ENCODE results near the gene GLIPR2. TPM values are rescaled to one million over a fixed set of nuclear protein-coding genes. Genes with fewer than 3 reads are reported as not detected.

GLIPR2 gene
- total RNA-seq, 1 donor from 2014 or later = 1.5 TPM

DNA sequence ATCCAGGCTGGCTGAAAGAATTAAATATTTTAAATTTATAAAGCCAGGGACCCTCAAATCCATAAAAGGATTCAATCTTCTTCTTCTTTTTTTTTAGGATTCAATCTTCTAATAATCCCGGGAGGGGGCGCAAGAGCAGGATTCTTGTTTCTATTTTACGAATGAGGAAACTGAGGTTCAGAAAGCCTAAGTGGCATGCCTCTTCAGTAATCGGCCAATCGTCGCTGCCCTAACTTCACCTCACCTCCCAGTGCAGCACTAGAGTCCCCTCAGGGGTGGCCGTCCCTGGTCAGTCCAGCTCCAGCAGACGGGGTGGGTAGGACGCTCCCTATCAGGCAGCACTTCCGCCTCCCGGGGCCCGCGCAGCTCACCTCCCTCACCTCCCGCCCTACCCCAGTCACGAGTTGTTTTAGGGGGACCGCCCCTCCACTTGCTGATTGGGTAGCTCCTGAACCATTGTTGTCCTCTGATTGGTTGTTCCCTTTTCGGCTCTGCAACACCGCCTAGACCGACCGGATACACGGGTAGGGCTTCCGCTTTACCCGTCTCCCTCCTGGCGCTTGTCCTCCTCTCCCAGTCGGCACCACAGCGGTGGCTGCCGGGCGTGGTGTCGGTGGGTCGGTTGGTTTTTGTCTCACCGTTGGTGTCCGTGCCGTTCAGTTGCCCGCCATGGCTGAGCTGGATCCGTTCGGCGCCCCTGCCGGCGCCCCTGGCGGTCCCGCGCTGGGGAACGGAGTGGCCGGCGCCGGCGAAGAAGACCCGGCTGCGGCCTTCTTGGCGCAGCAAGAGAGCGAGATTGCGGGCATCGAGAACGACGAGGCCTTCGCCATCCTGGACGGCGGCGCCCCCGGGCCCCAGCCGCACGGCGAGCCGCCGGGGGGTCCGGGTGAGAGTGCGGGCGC is 54.1 kb downstream of the GLIPR2 start, which contains the start of gene CLTA:
Gene CLTA, plus strand, starts transcription at position 534 of the 902 bp plus-strand sequence. Its CDS starts 136 bp downstream, at position 670.
- ATAC-seq (peak; percentile 95), DNase-seq (ENCODE audit: low spot score) (peak; percentile 98)

DNA sequence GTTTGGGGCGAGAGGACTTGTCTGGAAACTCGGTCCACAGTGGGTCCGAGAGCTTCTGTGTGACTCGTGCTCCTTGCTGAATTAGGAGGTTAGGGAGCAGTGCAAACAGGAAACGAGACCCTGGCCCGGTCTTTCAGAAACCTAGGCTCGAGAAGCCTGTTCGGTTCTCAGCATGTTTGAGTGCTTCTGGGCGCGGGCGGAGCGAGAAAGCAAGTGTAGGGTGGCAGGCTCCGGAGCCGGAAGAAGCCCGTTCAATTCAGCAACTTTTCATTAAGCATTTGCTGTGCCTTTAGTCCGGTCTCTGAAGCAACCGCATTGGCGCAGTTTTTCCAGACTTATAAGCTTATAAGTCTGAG is 54.7 kb downstream of the GLIPR2 start:
- peak; percentile 29 for ATAC-seq
- DNase-seq (ENCODE audit: low spot score) = no peak

DNA sequence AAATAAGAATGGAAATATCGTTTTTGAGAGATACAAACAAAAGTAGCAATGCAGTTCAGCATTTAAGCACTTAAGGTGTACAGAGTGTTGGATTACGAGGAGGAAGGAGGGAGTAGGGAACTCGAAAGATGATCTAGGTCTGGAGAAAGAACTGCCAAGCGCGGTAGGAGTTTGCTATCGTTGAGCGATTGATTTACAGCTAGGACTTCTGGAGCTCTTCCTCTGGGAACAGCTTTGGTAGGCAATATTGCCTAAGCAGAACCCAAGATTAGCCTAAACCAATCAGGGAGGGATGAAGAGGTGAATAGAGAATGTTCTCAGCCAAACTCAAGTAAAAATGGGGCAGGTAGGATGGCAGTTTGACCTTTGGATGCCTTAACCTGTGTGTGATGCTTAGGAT is 55.2 kb downstream of the GLIPR2 start:
- DNase-seq (ENCODE audit: low spot score) = no peak
- no peak for ATAC-seq

DNA sequence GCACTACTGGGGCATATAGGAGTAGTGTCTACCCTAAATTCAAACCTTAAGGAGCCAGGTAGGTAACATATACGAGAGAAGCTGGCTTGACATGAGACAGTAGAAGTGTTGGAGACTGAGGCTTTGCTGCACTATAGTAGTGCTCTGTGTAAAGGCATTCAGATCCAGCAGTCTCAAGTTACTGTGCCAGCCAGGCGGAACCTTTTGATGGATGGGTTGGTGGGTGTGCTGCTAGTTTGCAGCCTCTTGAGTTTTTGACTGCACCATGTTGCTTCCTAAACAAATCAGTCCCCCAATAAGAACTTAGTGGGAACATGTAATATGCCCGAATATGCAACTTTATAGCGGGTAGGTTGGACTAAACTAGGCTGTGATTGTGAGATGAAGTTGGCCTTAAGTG is 55.7 kb downstream of the GLIPR2 start:
- DNase-seq (ENCODE audit: low spot score) = no peak
- ATAC-seq = no peak

DNA sequence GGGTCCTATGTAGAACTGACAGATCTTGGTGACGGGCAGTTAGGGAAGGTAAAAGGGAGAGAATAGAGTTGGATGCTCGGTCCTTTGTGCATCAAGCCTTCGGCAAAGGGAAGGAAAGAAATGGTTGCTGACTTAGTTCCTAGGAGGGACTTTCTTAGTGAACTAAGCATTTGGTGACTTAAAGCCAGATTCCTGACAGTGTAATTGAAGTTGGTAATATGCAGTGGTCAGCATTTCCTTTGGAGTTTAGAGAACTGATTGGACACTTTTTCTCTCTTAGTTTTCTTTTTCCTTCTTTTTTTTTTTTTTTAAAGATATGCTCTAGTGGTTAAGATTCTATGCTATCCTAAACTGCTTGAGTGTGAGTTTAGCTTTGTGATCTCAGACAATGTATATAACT is 56.5 kb downstream of the GLIPR2 start:
- no peak for ATAC-seq
- no peak for DNase-seq (ENCODE audit: low spot score)

DNA sequence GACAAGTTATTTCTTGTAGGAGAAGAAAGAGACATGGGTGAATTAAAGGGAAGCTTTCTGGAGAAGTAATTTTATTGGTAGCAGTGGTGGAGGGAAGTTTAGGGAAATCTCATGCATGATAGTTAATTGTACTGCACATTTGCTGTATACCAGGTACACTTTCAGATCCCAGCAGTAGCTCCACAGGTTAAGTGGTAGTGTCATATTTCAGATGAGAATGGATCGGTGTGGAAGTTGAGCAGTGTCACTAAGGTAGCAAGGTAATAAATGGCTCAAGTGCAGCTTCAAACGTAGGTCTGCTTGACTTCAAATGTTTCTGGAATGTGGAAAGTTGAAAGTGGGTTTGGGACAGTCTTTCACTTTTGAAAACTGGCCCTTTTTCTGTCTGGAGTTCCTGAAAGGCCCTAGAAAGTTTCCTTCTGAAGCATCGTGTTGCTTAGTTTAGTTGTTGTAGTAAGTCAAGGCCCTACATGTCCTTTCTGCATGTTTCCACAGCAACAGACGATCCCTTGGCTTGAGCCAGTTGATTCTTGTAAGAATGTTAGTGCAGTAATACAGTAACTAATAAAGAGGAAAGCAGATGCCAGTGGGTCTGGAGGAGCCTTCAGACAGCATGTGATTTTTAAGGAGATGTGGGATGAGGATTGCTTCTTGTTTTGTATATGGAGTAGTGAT is 57.9 kb downstream of the GLIPR2 start:
- DNase-seq (ENCODE audit: low spot score) = no peak

DNA sequence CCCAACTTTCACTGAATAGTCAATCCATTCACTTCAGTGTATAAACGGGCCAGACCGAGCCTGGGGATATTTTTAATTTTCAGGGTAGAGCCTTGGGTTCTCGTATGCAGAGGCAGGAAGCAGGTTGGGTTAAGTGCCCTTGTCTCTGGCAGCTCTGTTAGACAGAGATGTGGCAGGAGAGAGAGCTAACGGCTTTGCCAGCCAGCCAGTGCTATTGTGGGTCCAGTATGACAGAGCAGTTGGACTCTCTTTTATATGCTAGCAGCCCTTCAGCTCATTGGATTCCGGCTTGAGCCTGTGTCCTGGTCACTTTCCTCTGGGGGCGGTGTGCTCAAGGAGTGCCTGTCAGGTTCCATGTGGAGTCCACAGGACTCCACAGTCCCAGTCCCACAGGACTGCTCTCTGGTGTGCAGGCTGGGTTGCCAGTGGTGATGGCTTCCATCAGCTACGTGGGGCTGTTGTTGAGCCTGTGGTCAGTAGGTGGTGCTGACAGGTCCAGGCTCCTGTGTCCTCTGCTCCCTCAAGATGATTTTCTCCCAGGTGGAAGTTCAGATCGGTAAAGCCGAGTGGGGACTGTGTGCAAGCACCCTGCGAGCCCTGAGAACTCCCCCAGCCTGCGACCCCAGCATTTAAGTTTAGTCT is 68.5 kb downstream of the GLIPR2 start:
- no peak for DNase-seq (ENCODE audit: low spot score)

More for the DNA sequence above, 57.9 kb downstream of the GLIPR2 start:
- ATAC-seq = no peak

DNA sequence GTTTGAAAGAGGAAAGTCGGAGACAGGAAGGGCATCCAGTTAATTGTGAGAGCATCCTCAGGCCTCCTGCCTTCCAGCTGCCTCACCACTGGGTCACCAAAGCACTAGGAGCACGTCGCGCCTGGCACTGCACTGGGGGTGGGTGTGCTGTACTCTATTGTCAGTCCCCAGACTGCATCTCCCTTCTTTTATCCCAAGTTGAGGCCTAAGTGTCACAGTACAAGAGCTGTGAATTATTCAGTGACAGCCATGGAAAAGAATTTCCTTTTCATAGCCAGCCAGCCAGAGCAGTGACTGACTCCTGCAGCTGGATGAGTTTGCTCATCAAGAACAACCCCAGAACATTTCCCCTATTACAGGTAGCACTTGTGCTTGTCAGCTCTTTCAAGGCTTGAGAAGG is 70.5 kb downstream of the GLIPR2 start:
- DNase-seq (ENCODE audit: low spot score) = no peak
- no peak for ATAC-seq

More for the DNA sequence above, 68.5 kb downstream of the GLIPR2 start:
- ATAC-seq = peak; percentile 90

DNA sequence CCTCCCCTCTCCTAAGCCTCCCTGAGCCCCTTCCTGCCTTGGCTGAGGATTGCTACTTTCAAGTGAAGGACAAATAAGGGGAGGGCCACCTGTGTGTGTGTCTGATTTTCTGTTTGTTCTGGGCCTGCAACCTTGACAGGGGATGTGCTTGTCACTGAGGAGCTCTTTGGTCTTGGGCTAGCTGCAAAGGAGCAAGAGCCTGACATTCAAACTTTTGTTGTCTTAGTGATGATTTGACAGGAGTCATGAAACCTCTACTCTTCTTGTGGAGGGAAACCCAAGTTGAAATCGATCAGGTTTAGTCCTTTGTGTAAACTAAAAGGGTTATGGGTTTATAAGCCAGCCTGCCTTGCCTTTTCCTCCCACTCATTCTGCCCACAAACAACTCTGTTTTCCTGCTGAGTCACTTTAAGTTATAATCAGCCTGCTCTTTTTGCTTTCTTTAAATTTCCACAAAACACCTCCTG is 71.0 kb downstream of the GLIPR2 start:
- ATAC-seq = peak; percentile 34
- no peak for DNase-seq (ENCODE audit: low spot score)

DNA sequence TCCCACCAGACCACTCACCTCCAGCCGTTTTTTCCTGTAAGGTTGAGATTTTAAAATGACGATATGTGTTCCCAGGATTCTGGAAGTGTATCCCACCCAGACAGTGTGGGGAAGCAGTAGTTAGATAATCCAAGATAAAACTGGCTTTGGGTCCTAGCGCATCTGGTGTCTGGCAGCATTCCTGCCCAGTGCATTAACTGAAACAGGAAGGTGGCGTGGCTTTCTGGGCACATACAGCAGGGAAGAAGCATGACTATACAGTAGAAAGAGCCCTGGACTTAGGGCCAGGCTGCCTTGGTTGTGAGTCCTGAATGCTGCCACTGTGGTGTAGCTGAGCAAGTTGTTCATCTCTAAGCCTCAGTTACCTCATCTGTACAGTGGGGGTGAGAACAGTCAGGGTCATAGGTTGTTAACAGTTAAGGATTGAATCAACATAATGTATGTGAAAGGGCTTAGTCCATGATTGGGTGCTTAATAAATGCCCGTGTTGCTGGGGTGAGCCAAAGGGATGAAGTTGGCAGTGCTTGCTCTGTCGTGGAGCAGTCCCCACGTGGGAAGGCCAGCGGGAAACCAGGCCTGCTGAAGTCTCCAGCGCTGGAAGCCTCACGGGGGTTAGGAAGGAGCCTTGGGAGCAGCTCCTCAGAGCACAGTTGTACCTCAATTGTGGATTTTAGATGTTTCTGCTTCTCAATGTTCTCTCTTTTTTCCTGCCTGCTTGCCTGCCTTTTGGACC is 72.2 kb downstream of the GLIPR2 start:
- ATAC-seq (no peak), DNase-seq (ENCODE audit: low spot score) (no peak)

DNA sequence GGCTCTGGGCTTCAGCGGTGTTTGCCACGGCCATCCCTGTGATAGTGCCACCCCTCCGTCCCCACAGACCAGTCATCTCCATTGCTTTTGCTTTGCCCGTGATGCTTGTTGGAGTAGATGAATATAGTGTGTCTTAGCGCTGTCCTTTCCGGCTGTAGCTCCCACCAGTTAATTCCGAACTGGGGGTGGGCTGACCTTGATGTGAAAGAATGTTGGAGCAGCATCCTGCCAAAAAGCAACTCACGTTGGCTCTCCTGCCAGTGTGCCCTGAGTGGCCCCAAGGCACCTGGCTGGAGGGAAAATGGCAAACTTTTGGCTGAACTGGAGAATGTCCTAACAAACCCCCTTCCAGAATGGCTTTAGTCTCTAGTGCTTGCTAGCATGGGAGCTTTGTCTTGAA is 74.2 kb downstream of the GLIPR2 start:
- ATAC-seq = no peak
- DNase-seq (ENCODE audit: low spot score) = no peak

DNA sequence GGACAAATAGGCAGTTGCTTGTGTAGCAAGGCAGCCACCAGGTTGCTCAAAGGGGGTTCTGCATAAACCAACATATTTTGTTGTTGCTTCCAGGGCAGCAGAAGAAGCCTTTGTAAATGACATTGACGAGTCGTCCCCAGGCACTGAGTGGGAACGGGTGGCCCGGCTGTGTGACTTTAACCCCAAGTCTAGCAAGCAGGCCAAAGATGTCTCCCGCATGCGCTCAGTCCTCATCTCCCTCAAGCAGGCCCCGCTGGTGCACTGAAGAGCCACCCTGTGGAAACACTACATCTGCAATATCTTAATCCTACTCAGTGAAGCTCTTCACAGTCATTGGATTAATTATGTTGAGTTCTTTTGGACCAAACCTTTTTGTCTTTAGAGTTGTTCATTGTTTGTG is 75.0 kb downstream of the GLIPR2 start:
- ATAC-seq (peak; percentile 21), DNase-seq (ENCODE audit: low spot score) (no peak)

DNA sequence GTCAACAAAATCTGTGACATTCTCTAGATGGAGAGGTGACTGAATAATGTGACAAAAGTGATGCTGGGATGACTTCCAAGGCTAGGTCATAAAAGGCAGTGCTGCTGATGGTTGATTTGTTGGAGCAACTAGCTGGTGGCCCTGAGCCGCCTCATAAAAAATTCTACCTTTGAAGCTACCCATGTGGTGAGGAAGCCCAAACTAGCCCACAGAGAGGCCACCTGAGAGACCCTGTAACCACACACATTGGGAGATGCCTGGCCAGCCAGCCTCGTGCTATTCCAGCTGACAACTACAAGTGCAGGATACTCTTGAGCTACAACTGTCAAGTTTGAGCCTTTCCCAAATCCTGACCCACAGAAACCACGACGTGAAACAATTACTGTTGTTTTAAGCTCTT is 76.9 kb downstream of the GLIPR2 start:
- DNase-seq (ENCODE audit: low spot score) (no peak), ATAC-seq (no peak)

Other genes with a start within 250 kb of the GLIPR2 start
- 0.96 TPM for gene HRCT1, start 230.5 kb upstream of the GLIPR2 start, total RNA-seq
- gene SPAAR, start 227.2 kb upstream of the GLIPR2 start, total RNA-seq = 1.1 TPM
- gene OR2S2, start 178.6 kb upstream of the GLIPR2 start, total RNA-seq = not detected
- gene RECK, start 99.8 kb upstream of the GLIPR2 start, total RNA-seq = 2.0 TPM
- gene CCIN, start 32.7 kb downstream of the GLIPR2 start, total RNA-seq = not detected
- gene CLTA, start 54.2 kb downstream of the GLIPR2 start, total RNA-seq = 61.8 TPM
- 94.4 TPM for gene GNE, start 121.7 kb downstream of the GLIPR2 start, total RNA-seq

Data from left lobe of liver (tissue), 2 donors.